Testis (tissue), 2 donors: ENCODE results near the gene CEP89.
"Not testable (repeated sequence)": the region's sequence is repeated elsewhere in the genome, so short reads cannot be mapped to it uniquely, and the experiment has no call there.

Experiments
- CTCF ChIP-seq, 3 experiments: fragments of 450-650 bp in 2 of 3; fragments of 200-600 bp in 1 of 3; sonication (generic) in 1 of 3; IDR thresholded peaks; one replicate each; pipeline ENCODE4 v1.5.1; 2016 to 2019; ENCODE audit warnings: antibody characterized with exemption in 3 of 3, mild to moderate bottlenecking in 2 of 3, moderate library complexity in 1 of 3
- POLR2A ChIP-seq: fragments of 450-650 bp; IDR thresholded peaks from one replicate; pipeline ENCODE4 v1.6.1; 2017; ENCODE audit warnings: antibody characterized with exemption, mild to moderate bottlenecking, moderate library complexity

DNA sequence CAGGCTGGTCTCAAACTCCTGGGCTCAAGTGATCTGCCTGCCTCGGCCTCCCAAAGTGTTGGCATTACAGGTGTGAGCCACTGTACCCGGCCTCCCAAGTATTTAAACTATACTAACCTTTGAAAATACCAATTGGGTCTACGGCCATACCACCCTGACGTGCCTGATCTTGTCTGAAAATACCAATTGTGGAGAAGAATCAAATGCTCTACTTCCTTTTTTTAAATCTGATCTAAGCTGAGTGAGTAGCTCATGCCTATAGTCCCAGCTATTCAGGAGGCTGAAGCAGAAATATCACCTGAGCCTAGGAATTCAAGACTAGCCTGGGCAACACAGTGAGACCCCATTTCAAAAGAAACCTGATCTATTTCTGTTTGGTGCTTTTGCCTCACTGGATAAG is 39.1 kb upstream of the CEP89 start:
- not testable (repeated sequence) for TF ChIP-seq POLR2A; CTCF (IDR thresholded peaks at IDR 0.05)
